Esophagus squamous epithelium (tissue), 5 donors: ENCODE data around the gene PSMB9. TPM values are rescaled to one million over a fixed set of nuclear protein-coding genes. Genes with fewer than 3 reads are reported as not detected.

Experiments
- DNase-seq: peaks from one replicate; lab custom pipeline; 2025; lab: John Stamatoyannopoulos, UW
- H3K27ac ChIP-seq, 4 donors: fragments of 200-600 bp; sonication (generic); one replicate each; pipeline ENCODE4 v1.5.1; 2016 to 2019; ENCODE audit warnings: mild to moderate bottlenecking in 1 of 4
- H3K27me3 ChIP-seq, 4 donors: fragments of 200-600 bp; sonication (generic); 1 replicate in 3 of 4; 2 replicates in 1 of 4; pipeline versions ENCODE4 v1.5.1 to v1.6.0; 2017 to 2021; ENCODE audit warnings: antibody characterized with exemption in 1 of 4
- H3K36me3 ChIP-seq, 3 donors: fragments of 200-600 bp; sonication (generic); one replicate each; pipeline ENCODE4 v1.5.1; 2016 to 2019
- H3K4me1 ChIP-seq, 3 donors: fragments of 200-600 bp; sonication (generic); one replicate each; pipeline ENCODE4 v1.5.1; 2017 to 2019
- H3K4me3 ChIP-seq, 4 donors: fragments of 200-600 bp; sonication (generic); 1 replicate in 3 of 4; 2 replicates in 1 of 4; pipeline ENCODE4 v1.5.1; 2016 to 2019; ENCODE audit warnings: mild to moderate bottlenecking in 2 of 4, moderate library complexity in 1 of 4
- H3K9me3 ChIP-seq, 3 donors: fragments of 200-600 bp; sonication (generic); one replicate each; pipeline ENCODE4 v1.5.1; 2016 to 2019
- POLR2A ChIP-seq, 4 donors: fragments of 450-650 bp; IDR thresholded peaks; one replicate each; pipeline ENCODE4 v1.6.1; 2017; ENCODE audit warnings: antibody characterized with exemption in 4 of 4, mild to moderate bottlenecking in 4 of 4, moderate library complexity in 3 of 4
- WGBS, 2 donors: methylation state at CpG; one replicate each; pipeline ENCODE4 v1.1.5; 2018; 5-methylcytosine and 5-hydroxymethylcytosine counted together
- intact Hi-C: fragments of 100-400 bp; cut with DNase I; formaldehyde crosslinking; loops from one replicate; pipeline ENCODE4 v1.15.0; 2022
- total RNA-seq, 4 donors: library from RNA; depleted of rRNA; stranded (reverse); fragments of >200 nt; gene quantifications; one replicate each; pipeline ENCODE4 v1.1.0, GENCODE V29; 2016
- TF ChIP-seq, protein P1 (sequence below), 6 experiments: fragments of 450-650 bp in 4 of 6; fragments of 200-600 bp in 2 of 6; sonication (generic) in 2 of 6; IDR thresholded peaks; one replicate each; pipeline ENCODE4 v1.5.1; 2016 to 2019; ENCODE audit warnings: antibody characterized with exemption in 6 of 6, mild to moderate bottlenecking in 4 of 6, moderate library complexity in 4 of 6
- donor health status: DM: yes; HTN: yes; CAD: no.

Gene PSMB9
- total RNA-seq, 4 donors from 2014 or later: 5.2 to 93.7 (median 12.0) TPM

DNA sequence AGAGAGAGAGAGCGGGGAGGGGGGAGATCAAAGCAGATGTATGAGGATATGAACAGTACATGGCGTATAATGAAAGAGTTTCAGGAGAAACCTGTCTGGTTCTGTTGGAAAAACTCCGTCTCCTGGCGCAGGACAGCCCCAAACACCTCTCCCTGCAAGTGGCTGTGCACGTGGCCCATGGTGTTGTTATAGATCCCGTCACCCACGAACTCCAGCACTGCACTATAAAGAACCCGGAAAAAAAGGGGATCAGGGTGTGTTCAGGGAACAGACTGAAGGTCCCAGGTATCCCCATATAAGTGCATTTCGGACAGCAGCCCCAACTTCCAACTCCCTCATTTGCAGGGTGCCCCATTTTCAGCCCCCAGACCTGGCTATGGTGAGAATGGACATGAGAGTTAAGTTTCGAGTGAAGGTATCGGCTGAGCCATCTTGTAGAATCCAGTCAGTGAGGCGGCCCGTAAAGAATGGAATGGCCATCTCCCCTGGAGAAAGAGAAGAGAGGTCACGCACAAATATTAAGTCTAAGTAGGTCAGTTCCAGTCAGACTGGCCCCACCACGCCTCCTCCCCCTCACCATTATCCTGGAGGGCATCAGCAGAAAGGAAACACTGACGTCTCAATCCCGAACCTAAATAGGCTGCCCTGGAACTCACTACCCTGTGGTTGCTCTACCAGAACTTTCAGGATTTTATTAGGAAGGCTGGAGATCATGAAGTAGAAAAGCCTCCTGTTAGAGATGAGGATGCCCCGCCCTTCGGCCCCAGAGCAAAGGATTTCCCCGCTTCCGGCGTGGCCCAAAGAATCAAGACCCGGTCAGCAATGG is 1.8 kb upstream of the PSMB9 start:
- Histone ChIP-seq H3K36me3 (peaks cover 22 to 46% (median 31%) of the 10 kb centered on the region in 3 donors), H3K27ac (peak overlapping the region; percentile 94 to 98 (median 97)), H3K4me1 (peaks cover 6 to 50% (median 38%) of the 10 kb centered on the region in 3 donors), H3K27me3 (no peaks in the 10 kb centered on the region), H3K9me3 (no peaks in the 10 kb centered on the region), H3K4me3 (peak overlapping the region; percentile 63 to 94 (median 82))
- 21 to 40% methylated on average over 19 to 21 of the region's 23 CpGs for WGBS, 2 donors
- intact Hi-C loops: no loop called here
- DNase-seq: no peak
- TF ChIP-seq POLR2A (IDR thresholded peaks at IDR 0.05): no peak

DNA sequence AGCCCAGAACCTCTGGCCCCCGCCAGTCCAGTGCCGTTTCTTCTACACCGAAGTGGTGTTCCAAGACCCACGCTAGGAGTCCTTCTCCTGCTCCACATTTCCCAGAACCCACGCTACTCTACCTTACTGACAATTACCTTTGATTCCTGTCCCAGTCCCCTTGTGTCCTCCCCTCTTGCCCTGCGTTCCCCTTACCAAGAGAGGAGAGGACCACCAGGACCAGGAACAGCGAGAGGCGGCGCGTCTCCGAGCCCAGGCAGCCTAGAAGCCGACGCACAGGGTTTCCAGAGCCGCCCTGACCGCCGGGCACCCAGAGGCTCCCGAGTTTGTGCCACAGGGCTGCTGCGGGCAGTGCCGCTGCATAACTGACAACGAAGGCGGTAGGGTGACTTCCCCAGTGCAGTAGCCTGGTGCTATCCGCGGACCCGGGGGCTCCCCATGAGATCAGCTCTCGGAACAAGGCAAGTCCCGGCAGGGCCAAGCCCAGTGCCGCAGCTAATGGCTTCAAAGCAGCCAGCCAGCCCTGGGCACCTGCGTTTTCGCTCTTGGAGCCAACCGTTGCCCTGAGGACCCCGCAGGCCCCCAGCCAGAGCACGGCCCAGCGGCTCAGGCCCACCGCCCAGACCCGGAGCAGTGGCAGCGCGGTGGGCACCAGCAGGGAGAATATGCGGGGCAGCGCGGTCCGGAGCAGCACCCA is 1.0 kb upstream of the PSMB9 start:
- 0% methylated on average over 5 of the region's 41 CpGs; no CpG with 5 or more reads in 1 of the 2 donors for WGBS, 2 donors
- TF ChIP-seq POLR2A (IDR thresholded peaks at IDR 0.05): no peak
- TF ChIP-seq, protein P1, sequence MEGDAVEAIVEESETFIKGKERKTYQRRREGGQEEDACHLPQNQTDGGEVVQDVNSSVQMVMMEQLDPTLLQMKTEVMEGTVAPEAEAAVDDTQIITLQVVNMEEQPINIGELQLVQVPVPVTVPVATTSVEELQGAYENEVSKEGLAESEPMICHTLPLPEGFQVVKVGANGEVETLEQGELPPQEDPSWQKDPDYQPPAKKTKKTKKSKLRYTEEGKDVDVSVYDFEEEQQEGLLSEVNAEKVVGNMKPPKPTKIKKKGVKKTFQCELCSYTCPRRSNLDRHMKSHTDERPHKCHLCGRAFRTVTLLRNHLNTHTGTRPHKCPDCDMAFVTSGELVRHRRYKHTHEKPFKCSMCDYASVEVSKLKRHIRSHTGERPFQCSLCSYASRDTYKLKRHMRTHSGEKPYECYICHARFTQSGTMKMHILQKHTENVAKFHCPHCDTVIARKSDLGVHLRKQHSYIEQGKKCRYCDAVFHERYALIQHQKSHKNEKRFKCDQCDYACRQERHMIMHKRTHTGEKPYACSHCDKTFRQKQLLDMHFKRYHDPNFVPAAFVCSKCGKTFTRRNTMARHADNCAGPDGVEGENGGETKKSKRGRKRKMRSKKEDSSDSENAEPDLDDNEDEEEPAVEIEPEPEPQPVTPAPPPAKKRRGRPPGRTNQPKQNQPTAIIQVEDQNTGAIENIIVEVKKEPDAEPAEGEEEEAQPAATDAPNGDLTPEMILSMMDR (IDR thresholded peaks at IDR 0.05): no peak
- no peaks in the 10 kb centered on the region for H3K27me3 ChIP-seq
- H3K36me3 ChIP-seq: peaks cover 16 to 46% (median 30%) of the 10 kb centered on the region in 3 donors
- peak overlapping the region; percentile 63 to 94 (median 82) for H3K4me3 ChIP-seq
- H3K27ac ChIP-seq: peak overlapping the region; percentile 94 to 98 (median 97)
- intact Hi-C loops: no loop called here
- no peak for DNase-seq
- no peaks in the 10 kb centered on the region for H3K9me3 ChIP-seq
- peaks cover 6 to 50% (median 38%) of the 10 kb centered on the region in 3 donors for H3K4me1 ChIP-seq

DNA sequence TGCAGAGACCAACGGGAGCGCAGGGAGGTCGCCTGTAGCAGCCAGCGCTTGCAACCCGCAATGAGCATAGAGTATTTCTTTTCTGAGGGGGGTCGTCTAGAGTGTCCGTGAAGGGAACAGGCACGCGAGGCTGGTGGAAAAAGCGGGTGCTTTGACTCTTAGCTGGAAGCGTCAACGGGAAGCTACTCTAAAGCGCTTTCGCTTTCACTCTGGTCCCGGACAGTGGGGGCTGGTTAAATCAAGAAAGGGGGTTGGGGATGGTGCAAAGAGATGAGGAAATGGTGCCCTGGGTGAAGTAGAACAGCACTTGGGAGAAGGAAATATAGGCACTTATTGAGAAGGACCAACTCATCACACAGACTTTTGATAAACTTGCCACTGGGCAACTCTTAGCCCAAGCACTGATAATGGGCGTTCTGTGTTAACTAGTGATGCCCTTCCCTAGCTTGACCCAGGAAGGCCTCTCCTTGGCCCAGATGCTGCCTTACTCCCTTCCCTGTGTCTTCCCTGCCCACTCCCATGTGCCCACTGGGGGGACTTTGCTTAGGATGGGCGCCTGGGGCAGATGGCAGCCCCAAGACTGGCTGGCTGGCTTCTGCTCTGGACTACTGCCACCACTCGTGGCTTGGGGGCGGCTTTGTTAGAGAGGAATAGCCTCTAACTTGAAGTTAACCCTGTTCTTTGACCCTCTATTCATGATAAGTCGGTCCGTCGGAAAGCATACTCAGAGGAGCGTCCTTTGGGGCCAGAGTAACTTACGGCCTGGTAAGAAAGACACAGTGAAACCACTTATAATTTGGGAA is 585 bp downstream of the PSMB9 start:
- no peaks in the 10 kb centered on the region for H3K9me3 ChIP-seq
- 4 to 11% methylated on average over 20 to 21 of the region's 24 CpGs for WGBS, 2 donors
- no peaks in the 10 kb centered on the region for H3K27me3 ChIP-seq
- H3K36me3 ChIP-seq: peaks cover 19 to 46% (median 21%) of the 10 kb centered on the region in 3 donors
- peak overlapping the region; percentile 63 to 94 (median 82) for H3K4me3 ChIP-seq
- no peak for TF ChIP-seq POLR2A (IDR thresholded peaks at IDR 0.05)
- TF ChIP-seq, protein P1 (IDR thresholded peaks at IDR 0.05): no peak
- peaks cover 6 to 50% (median 38%) of the 10 kb centered on the region in 3 donors for H3K4me1 ChIP-seq
- intact Hi-C loops: no loop called here
- H3K27ac ChIP-seq: peak overlapping the region; percentile 94 to 98 (median 97)
- no peak for DNase-seq

DNA sequence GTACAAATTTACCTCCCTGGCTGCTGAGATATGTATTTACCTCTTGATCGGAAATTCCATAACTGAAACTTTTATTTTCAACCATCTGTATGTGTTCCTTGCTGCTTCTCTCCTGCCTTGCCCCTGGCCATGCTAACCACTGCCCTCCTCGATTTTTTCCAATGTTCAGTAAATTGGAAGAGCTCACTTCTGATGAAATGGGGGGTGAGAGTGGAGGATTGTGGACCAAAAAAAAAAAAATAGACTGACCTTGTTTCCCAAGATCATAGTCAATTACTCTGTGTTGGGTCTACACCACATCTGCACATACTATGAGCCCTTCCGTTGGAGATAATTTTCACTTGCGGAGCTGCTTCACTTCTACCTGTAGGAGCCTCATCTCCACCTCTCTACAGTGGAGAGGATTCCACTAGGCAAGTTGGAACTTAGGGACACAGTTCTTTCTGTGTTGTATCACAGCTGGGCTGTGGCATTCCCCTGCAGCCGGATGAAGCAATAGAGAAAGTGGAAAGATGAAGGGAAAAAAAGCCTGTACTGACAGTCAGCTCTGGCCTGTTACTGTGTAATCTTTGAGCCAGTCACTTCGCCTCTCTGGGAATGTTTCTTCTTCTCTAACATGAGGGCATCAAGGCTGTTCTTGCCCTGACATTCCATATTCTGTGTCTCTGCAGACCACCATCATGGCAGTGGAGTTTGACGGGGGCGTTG is 1.6 kb downstream of the PSMB9 start:
- Histone ChIP-seq H3K36me3 (peaks cover 11 to 45% (median 13%) of the 10 kb centered on the region in 3 donors), H3K4me3 (peak overlapping the region in 1 of 4 donors; percentile 77), H3K9me3 (no peaks in the 10 kb centered on the region), H3K27me3 (no peaks in the 10 kb centered on the region), H3K4me1 (peaks cover 6 to 45% (median 29%) of the 10 kb centered on the region in 3 donors), H3K27ac (peak overlapping the region in 3 of 4 donors; percentile 4 to 98 (median 98))
- 57 to 69% methylated on average over 7 to 8 of the region's 8 CpGs for WGBS, 2 donors
- TF ChIP-seq, protein P1 (IDR thresholded peaks at IDR 0.05): no peak
- no peak for TF ChIP-seq POLR2A (IDR thresholded peaks at IDR 0.05)
- DNase-seq: no peak
- intact Hi-C loops: no loop called here
